HG03045 (cell line): ENCODE measurements around the gene RAPGEF1.
"Not testable (repeated sequence)": the region's sequence is repeated elsewhere in the genome, so short reads cannot be mapped to it uniquely, and the experiment has no call there.

Experiments used
- ATAC-seq: cut with Tn5 transposase; IDR thresholded peaks from one replicate; pipeline ENCODE4 v1.9.1; 2021; ENCODE audit warnings: mild to moderate bottlenecking, moderate library complexity; ENCODE audit not compliant: unreplicated experiment

RAPGEF1 gene

DNA sequence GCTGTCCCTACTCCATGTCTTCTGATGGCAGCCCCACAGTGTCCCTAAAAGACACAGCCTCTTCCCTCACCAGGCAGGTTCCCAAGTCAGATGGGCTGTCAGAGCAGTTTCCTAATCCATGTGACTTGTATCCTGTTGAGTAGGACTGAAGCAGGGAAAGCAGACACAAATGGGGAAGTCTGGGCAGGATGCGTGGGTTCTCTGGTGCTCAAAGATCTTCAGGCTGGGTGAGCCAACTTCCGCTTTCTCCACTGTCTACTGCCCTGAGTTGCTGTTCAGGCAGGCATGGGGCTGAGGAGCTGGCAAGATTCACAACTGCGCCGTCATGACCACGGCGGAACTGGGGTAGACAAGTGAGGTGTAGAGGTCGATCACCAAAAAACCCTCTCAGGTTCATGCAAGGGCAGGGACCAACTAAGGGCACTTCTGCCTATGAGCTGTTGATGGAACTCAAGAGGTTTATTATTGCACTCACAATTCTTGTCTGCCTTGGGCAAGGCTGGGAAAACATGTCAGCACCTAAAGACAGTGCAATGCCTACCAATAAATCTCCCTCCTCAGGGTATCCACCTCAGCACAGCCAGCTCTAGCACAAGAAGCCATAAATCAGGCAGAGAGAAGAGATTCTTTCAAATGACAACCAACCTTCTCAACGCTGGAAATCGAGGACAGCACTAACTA is 83.4 kb downstream of the RAPGEF1 start:
- no peak for ATAC-seq

DNA sequence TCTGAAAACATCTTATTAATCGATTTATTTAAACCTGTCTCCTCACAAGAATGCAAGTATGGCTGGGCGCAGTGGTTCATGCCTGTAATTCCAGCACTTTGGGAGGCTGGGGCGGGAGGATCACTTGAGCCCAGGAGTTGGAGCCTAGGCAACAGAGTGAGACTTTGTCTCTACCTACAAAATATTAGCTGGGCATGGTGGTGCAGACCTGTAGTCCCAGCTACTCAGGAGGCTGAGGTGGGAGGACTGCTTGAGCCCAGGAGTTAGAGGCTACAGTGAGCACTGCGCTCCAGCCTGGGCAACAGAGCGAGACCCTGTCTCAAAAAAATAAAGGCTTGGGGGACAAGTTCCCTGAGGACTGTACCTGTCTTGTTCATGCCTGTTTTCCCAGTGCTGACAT is 85.5 kb downstream of the RAPGEF1 start:
- not testable (repeated sequence) for ATAC-seq

DNA sequence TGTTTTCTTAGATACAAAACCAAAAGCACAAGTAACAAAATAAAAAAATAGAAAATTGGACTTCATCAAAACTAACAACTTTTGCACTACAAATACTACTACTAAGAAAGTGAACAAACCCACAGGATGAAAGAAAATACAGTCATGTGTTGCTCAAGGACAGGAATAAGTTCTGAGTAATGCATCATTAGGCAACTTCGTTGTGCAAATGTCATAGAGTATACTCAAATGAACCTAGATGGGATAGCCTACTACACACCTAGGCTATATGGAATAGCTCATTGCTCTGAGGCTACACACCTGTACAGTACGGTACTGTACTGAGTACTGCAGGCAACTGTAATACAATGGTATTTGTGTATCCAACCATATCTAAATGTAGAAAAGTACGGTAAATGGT is 88.3 kb downstream of the RAPGEF1 start:
- no peak for ATAC-seq

DNA sequence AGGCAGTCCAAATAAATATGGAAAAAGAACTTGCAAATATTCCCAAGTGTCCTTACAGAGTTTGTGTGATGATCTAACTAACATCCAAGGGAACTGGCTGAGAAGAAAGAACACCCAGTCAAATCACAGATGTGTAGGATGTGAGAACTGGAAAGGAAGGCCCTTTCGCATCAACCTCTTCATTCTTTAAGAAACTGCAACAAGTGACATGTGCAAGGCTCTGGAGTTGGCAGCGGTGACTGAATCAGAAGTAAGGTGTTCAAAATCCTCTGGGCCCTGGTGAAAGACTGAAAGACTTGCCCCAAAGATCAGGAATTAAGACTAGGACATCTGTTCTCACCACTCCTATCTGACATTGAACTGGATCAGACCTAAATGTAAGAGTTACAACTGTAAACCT is 88.7 kb downstream of the RAPGEF1 start:
- ATAC-seq, result no peak

DNA sequence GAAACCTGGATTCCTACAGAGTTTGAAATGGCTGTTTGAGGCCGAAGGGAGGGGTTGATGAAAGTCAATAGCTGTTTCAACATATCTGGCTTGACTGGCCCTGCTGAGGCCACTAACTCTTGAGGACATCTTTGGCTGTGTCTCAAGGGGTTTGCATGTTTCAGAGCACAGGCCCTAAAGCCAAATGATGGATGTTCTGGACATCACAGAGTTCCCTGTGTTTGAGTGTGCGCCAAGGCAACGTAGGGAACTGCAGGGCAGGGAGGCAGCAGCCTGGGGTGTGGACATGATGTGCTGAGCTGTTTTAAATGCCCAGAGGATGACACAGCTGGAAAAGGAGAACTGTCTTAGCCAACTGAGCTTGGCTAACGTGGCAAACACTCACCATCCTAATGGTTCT is 89.6 kb downstream of the RAPGEF1 start:
- ATAC-seq, result no peak

DNA sequence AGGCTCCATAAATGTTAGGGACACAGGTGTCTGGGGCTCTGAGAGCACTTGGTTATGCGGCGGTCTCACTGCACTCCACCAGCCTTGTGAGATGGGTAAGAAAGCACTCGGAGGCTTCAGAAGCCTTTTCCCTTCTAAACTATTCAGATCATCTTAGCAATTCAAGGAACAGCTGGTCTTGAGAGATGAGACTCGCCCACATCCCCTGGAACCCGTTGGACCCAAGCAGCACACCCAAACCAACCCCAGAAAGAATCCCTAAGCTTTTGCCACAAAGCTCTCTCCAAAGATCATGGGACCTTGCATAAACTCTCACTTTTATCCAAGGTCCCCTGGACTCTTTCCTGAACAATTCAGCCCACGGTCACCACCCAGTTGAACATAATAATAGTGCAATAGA is 90.2 kb downstream of the RAPGEF1 start:
- ATAC-seq, result no peak

DNA sequence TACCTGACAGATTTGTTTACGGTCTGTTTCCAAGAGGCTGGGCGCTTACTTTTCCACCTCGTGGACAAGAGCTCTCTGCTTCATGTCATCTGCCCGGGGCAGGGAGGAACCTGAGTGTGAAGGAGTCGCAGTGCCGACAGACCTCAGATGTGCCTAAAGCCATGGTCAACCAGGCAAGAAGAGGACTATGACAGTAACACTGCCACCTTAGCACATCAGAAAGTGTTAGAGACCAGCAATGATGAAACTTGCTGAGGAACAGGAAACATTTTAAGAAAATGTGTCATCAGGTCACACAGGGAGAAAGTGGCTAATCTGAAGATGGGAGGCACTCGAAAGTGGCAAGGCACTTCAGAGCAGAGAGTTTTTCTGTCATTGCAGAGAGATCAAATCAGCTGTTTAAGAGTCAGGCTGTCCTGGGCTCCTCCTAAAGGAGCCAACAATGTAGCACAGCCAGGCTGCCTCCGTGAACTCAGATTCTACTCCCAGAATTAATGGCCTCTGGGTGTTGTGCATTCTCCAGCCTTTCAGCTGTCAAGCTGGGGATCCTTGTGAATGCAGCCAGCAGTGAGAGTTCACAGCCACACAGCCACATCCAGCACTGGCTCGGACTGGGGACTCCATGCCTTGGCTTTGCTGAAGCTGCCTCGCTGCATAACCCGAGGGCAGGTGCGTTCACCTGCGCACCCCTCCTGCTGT is 94.6 kb downstream of the RAPGEF1 start:
- no peak for ATAC-seq

DNA sequence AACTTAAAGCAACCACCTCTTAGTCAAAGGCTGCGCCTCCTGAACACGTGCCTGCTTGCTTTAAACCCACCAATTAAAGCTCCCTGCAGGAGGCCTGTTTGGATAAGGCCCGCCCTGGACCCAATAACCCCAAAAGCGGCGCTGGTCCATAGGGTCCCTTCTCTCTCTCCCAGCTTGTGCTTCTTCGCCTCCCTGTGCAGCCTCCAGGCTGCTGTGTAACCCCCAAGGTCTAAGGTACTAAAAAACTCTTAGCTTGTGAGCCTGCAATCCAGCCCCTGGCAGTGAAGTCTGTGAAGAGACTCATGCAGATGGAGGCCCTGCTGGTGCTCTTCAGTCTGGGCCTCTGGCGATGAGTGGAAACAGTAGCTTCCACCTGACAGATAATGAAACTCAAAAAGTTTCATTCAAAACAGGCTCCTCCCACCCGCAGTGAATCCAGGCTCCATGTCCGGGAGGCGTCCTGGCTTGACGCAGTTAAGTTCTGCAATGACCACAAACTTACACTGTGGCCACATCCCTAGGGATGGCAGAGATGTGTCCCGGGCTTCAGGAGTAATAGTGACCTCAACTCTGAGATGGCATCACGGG is 97.3 kb downstream of the RAPGEF1 start:
- peak; percentile 65 for ATAC-seq

DNA sequence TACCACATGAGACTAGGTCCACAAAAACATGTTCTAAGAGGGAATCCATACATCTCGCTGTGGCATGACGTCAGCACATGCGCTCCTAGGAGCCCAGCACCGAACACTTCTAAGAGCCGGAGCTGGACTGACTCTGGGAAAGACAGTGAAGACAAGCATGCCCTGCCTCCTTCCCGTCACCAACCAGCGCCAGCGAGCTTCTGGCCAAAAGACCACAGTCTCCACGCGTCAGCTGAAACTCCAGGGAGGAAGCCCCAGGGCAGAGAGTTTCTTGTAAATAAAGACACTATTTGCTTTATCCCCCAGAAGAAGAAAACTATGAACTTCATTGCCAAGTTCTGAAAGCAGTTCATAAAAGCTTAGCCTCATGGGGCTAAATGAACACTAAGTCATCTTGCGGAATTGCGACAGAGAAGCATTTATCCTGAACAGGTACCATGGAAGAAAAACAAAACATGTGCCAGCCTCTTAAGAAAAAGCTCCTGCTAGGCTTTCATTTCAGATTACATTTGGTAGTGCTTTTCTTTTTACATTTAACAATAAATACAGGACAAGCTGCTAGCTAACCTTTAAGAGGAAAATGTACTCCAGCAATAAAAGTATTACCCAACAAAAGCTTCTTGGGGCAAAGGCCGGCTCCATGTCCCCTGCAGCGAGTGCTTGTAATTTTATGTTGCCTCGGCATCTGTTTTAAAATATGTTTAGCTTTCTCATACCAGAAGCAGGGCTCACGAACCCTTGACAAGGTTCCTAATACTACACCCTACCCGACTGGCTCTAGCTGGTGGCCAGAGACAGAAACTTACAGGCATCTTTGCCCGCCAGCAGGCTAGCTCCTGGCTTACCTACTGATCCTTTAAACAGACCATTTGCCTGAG is 98.0 kb downstream of the RAPGEF1 start:
- ATAC-seq, result no peak

DNA sequence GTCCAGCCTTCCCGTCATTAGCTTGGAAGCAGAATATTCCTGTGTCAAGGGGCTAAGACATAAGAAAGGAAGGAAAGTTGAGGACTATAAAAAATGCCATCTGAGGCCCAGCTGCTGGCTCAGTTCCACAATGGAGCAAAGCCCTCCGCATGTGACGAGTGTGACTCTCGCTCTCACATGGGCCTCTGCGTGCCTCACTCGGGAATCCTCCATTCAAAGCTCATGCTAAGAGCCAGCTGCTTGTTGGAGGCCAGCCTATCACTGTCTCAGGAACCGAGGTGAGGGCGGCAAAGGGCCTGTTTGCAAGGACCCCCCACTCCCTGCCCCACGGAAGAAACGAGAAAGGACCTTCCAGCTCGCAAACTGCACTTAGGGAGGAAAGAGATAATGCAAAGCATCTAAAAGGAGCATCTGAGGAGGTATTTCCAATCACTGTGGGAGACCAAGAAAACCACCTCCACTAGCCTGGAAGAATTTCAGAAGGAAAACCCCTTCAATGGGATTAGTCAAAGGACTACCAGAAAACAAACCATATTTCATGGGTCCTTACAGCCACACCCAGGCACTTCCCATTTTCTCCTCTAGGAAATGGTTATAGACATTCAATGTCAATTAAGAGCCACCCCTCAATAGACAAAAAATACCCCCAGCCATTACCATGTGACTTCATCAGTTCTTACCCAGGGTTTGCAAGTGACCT is 99.3 kb downstream of the RAPGEF1 start:
- ATAC-seq, result no peak

DNA sequence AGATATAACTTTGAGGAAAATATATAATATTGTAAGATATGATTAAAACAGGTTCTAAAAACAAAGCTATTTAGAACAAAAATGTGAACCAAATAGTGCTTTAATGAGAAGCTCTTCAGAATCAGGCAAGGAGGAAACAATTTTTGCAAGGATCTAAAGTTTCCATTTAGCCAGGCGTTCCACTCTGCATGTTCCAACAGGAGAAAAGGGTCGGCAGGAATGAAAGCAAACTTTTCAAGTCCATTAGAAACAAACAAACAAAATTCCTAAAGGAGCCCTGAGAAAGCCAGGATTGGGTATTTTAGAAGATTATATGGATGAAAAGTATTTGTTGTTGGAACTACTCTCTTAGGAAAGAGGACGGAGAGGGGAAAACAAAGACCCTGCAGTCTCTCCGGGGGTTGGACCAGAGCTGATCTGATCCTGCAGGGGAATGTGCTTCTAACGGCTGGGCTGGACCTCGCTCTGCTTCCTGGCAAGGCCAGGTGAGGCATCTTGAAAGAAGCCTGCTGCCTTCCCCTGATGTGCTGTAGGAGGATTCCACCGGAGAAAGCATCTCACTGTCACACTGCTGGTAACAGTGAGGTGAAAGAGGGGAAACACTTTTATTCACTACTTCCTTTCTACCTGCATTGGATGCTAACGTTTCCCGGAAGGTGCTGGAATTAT is 100.0 kb downstream of the RAPGEF1 start:
- no peak for ATAC-seq

DNA sequence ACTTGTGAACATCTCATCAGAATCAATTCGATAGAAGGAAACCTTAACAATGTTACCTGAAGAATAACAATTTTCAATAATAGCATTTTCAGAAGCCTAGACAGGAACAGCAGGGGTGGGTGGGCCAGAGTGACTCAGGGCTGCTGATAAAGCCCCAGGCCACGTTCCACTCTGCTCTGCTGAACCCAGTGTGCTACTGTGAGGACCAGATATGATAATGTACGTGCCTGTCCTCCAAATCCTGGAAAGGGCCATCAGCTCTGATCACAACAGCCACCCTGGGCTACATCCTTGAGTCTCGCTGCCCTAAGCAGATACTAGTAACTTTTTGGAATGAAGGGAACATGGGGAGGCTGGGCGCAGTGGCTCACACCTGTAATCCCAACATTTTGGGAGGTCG is 103.3 kb downstream of the RAPGEF1 start:
- no peak for ATAC-seq

DNA sequence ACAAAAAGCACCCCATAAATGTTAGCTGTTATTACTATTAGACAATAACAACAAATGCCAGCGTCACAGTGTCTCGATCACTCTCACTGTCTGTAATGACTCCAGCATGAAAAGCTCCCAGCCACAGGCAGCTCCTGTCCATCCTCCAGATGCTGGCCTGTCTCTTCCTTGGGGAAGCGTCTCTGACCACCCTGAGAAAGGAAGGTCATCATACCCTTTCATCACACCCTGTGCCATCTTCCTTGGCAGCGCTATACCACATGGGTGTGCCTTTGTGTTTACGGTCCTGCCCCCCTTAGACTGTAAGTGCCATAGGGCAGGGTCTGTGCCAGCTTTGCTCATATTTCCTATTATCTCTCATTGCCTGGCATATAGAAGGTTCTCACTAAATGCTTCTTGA is 104.0 kb downstream of the RAPGEF1 start:
- ATAC-seq, result no peak

DNA sequence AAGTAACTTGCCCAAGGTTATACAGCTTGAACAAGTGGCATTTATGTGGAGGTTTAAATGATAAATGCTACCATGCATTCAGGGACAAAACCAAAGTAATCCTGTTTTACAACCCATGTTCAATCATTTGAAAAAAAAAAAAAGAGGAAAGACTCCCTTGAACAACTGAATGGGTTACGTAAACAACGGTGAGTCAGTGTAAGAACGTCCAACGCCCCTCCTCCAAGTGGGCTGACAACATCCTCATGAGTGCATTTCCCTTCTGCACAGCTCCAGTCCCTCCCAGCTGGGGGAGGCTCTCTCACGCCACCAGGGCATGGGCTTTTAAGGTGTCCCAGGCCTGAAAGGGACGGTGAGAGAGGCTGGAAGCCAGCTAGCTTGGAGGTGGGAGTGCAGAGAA is 104.6 kb downstream of the RAPGEF1 start:
- no peak for ATAC-seq

DNA sequence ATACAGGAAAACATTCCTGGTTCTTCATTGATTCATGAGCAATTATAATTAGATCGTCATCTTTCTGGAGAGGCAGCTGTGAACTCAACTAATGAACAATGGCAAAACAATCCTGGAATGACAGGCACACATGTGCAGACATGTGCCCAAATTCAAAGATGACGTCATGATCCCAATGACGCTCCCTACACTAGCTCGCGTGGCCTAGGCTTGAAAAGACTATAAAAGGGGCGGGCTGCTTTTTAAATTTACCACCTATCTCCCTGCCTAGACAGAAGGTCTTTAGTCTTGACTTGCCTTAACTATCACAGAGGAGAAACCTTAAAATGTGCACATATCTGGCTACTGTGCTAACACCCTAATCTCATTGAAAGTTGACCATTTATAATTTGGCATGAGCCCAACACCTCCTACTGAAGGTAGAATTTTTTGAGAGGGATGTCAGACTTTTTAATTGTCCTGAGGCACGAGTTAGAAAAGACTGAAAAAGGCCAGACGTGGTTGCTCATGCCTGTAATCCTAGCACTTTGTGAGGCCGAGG is 106.3 kb downstream of the RAPGEF1 start:
- no peak for ATAC-seq

DNA sequence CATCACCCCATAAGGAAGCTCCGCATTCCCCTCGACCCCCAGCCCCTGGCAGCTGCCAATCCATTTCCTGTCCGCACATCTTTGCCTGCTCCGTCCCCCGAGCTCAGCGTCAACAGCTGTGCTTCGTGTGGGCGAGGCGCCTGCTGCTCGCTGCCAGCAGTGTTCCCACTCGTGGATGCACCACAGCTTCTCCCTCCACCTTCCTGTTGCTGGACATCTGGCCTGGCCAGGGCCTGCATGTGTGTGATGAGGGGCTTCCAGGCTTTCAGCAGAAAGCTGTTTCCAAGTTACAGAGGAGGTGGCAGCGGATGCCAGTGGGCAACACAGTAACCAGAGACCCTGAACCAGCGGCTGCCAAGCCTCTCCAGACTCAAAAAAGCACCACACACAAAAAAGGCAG is 108.6 kb downstream of the RAPGEF1 start:
- no peak for ATAC-seq

DNA sequence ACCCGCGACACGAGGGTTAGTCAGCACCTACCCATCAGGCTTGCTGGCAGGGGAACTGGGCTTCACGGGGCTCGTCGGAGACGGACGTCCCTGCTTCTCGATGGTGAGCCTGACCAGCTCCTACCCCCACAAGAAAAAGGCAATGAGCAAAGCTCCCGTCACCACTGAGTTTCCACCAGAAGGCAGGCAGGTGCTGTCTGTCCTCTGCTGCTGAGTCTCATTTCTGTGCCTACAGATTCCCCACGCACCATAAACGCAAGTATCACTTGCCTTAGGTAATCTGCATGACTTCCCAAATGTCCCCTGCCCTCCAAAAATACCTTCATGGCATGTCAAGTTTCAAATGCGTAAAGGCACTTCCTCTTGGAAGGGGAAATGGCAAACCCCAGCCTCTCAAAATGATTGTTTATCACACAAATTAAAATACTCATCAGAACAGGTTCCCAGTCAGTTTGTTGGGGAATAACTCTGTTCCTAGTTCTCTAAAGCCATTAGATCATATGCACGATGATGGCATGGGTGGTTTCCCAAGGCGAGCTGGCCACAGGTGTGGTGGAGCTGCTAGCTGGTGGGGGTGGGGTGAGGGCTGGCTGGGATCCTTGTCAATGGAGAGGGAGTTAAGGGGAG is 109.6 kb downstream of the RAPGEF1 start:
- peak; percentile 45 for ATAC-seq

DNA sequence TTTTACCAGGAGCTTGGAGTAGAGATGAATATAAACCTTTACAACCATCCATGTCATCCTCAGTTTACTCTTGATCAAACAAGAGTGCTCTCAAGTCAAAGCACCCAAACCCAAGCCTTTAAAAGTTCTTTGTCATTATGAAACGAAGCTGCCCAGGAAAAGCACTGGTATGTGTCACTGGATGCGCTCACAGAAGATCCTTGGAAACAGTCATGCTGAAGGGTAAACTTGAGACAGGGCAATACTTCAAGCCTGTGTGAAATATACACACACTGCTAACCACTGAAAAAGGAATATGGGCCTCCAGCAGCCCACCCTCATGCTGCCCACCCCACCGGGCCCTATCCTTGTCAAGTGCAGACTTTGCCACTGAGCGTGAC is 110.1 kb downstream of the RAPGEF1 start:
- ATAC-seq, result peak; percentile 25

DNA sequence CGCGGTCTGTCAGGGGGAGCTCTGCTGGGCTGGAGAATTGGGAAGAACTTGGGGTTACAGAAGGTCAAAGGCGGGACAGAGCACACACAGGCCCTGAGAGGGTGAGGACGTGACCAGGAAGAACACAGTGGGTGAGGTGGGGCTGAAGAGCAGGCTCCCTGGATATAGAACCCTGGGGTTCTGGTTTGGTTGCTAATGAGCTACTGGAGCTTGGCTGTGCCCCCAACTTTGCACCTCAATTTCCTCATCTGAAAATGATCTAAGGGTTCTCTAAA is 110.7 kb downstream of the RAPGEF1 start:
- ATAC-seq, result no peak
